Astrocyte (in vitro differentiated cells and primary cell): Measurements from ENCODE around the gene AMOTL1.

Experiments
- EZH2 ChIP-seq: IDR thresholded peaks from 2 replicates; pipeline ENCODE4 v1.6.1; 2012; ENCODE audit warnings: mild to moderate bottlenecking, low read length, inconsistent platforms; ENCODE audit not compliant: insufficient read depth
- TF ChIP-seq, protein P1 (sequence below): IDR thresholded peaks from 2 replicates; pipeline ENCODE4 v1.5.1; 2011; ENCODE audit warnings: low read depth, mild to moderate bottlenecking, inconsistent platforms, low read length, moderate library complexity; ENCODE audit not compliant: insufficient read depth

GRCh38 chr11:94759522-94759921, 8.6 kb upstream of the AMOTL1 start:
- TF ChIP-seq, protein P1, sequence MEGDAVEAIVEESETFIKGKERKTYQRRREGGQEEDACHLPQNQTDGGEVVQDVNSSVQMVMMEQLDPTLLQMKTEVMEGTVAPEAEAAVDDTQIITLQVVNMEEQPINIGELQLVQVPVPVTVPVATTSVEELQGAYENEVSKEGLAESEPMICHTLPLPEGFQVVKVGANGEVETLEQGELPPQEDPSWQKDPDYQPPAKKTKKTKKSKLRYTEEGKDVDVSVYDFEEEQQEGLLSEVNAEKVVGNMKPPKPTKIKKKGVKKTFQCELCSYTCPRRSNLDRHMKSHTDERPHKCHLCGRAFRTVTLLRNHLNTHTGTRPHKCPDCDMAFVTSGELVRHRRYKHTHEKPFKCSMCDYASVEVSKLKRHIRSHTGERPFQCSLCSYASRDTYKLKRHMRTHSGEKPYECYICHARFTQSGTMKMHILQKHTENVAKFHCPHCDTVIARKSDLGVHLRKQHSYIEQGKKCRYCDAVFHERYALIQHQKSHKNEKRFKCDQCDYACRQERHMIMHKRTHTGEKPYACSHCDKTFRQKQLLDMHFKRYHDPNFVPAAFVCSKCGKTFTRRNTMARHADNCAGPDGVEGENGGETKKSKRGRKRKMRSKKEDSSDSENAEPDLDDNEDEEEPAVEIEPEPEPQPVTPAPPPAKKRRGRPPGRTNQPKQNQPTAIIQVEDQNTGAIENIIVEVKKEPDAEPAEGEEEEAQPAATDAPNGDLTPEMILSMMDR = no peak
- no peak for TF ChIP-seq EZH2
